WI38 (cell line): Measurements from ENCODE around the gene DHX9.

Source experiments
- H3K4me3 ChIP-seq: 2 replicates; pipeline ENCODE4 v1.5.1; 2011; ENCODE audit warnings: low read depth, mild to moderate bottlenecking, control low read depth, low read length
- TF ChIP-seq, protein P1 (sequence below): IDR thresholded peaks from 2 replicates; pipeline ENCODE4 v1.5.1; 2012; ENCODE audit warnings: low read depth, mild to moderate bottlenecking, control low read depth, low read length

The DHX9 gene

GRCh38 chr1:182803846-182804245, 35.3 kb upstream of the DHX9 start:
- TF ChIP-seq, protein P1, sequence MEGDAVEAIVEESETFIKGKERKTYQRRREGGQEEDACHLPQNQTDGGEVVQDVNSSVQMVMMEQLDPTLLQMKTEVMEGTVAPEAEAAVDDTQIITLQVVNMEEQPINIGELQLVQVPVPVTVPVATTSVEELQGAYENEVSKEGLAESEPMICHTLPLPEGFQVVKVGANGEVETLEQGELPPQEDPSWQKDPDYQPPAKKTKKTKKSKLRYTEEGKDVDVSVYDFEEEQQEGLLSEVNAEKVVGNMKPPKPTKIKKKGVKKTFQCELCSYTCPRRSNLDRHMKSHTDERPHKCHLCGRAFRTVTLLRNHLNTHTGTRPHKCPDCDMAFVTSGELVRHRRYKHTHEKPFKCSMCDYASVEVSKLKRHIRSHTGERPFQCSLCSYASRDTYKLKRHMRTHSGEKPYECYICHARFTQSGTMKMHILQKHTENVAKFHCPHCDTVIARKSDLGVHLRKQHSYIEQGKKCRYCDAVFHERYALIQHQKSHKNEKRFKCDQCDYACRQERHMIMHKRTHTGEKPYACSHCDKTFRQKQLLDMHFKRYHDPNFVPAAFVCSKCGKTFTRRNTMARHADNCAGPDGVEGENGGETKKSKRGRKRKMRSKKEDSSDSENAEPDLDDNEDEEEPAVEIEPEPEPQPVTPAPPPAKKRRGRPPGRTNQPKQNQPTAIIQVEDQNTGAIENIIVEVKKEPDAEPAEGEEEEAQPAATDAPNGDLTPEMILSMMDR: no peak
- no peak overlapping the region for H3K4me3 ChIP-seq

GRCh38 chr1:182806015-182806678, 33.0 kb upstream of the DHX9 start:
- no peak overlapping the region for H3K4me3 ChIP-seq
- TF ChIP-seq, protein P1: no peak

- H3K4me3 ChIP-seq: no peak overlapping the region
- TF ChIP-seq, protein P1: no peak
Observed at GRCh38 chr1:182807907-182808306, 31.2 kb upstream of the DHX9 start.

GRCh38 chr1:182809414-182809957, 29.7 kb upstream of the DHX9 start:
- TF ChIP-seq, protein P1: no peak
- no peak overlapping the region for H3K4me3 ChIP-seq

DNA sequence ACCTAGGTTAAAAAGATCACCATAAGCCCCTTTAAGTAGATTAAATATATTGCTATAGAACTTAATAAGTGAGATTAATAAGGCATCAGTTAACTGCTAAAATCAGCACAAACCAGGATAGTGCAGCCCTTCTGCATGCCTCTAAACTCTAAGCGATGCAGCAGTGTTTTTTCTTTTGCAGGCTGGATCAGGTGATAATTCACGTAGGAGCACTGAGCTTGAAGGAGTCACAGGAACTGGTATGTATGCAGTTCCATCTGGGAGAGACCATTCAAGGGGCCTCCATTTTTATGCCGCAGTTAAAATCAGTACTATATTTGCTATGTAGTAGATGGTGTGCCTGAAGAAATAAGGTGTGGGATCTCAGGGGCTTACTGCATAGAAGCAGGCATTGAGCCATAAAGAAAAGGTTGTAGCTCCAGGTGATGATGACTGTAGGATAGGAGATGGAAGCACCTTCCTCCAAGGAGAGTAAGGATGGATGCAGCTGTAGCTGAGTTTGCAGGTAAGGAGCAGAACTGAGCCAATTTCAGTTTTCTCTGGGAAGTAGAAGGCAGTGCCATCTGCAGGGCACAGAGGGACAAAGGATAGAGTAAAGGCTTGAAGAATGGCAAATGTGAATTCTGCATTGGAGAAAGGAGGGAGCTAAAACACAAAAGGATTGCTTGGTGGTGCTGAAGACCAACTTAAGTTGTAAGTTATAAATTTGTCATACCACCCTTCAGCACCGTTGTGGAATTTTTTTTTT, 27.0 kb upstream of the DHX9 start:
- TF ChIP-seq, protein P1: no peak
- no peak overlapping the region for H3K4me3 ChIP-seq

DNA sequence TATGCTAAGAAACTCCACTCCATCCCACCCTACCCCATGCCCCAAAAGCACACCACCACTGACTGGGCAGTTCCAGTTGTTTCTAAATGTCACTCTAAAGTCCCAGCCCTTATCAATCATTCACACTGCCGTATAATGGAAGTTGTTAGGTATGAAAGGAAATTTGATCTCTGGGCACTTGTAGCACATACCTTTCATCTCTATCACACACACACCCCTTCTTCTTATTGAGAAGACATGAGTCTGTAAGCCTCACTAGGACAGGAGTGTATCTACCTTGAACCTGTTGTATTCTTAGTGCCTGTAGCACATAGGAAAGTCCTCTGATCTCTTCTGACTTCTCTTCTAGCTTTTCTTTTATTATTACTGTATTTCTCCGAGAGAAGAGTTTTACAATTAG, 22.3 kb upstream of the DHX9 start:
- TF ChIP-seq, protein P1: no peak
- H3K4me3 ChIP-seq: no peak overlapping the region

GRCh38 chr1:182817802-182818201, 21.3 kb upstream of the DHX9 start:
- TF ChIP-seq, protein P1: no peak
- H3K4me3 ChIP-seq: no peak overlapping the region
